ENCODE measurements around the gene FRMD1. TPM values are rescaled to one million over a fixed set of nuclear protein-coding genes. Genes with fewer than 3 reads are reported as not detected.
A peak's percentile ranks its signal among the peaks of the same experiment; 100 is the strongest.

FRMD1 gene
- total RNA-seq, 2 donors from 2014 or later = not detected

DNA sequence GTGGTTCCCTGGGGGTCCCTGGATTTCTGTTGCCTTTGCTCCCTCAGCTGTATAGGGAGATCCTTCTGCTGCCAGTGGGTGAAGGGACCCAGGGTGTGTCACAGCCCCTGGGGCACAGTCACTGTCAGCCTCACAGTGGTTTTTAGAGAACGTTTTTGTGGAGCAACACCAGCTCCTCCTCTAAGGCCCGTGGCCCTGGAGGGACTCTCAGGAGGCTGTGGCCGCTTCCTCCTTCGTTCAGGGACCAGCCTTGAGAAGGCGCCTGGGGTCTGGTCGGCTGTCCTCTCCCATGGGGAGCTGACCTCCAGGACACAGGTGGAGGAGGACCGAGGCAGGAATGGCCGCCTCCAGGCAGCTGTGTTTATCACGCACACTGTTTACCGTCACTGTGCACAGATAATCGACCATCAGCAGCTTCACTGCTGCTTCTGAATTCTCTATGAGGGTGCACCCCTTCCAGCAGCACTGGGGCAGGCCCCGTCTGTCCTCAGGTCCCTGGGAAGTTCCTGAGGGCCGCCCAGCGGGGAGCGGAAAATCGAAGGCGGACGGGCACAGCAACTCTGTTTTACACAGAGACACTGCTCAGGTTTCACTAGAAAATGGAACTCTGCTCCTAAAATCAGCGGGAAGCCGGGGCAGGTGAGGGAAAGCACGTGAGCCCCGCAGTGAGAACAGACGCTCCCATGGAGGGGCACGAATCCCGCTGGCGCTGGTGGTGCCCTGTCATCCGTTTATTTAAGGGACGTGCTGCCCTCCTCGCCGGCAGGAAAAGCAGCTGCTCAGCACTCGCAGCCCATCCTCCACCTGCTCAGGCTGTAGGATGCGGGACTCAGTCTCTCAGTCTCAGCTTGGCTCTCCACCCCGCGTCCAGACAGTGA, 10.4 kb upstream of the FRMD1 start:
- DNase-seq (no peak), ATAC-seq (no peak)
- H3K27me3 ChIP-seq = no peaks in the 10 kb centered on the region
- H3K9me3 ChIP-seq = no peaks in the 10 kb centered on the region
- TF ChIP-seq POLR2A (IDR thresholded peaks at IDR 0.05) = no peak
- TF ChIP-seq, protein P1, sequence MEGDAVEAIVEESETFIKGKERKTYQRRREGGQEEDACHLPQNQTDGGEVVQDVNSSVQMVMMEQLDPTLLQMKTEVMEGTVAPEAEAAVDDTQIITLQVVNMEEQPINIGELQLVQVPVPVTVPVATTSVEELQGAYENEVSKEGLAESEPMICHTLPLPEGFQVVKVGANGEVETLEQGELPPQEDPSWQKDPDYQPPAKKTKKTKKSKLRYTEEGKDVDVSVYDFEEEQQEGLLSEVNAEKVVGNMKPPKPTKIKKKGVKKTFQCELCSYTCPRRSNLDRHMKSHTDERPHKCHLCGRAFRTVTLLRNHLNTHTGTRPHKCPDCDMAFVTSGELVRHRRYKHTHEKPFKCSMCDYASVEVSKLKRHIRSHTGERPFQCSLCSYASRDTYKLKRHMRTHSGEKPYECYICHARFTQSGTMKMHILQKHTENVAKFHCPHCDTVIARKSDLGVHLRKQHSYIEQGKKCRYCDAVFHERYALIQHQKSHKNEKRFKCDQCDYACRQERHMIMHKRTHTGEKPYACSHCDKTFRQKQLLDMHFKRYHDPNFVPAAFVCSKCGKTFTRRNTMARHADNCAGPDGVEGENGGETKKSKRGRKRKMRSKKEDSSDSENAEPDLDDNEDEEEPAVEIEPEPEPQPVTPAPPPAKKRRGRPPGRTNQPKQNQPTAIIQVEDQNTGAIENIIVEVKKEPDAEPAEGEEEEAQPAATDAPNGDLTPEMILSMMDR (IDR thresholded peaks at IDR 0.05) = no peak
- H3K36me3 ChIP-seq (replicated peaks in 1 of 2; ENCODE audit: insufficient read depth in 1 of 2, low read depth in 2 of 2) = no peaks in the 10 kb centered on the region
- no peak overlapping the region for H3K27ac ChIP-seq
- WGBS, 2 donors = 77 to 84% methylated on average over 29 of the region's 34 CpGs
- peaks cover 9% of the 10 kb centered on the region for H3K4me1 ChIP-seq
- no peak overlapping the region for H3K4me3 ChIP-seq
- intact Hi-C loops (cut with DNase I) = no loop called here

- Histone ChIP-seq H3K4me3 (no peak overlapping the region), H3K27me3 (no peaks in the 10 kb centered on the region), H3K4me1 (peaks cover 7% of the 10 kb centered on the region), H3K9me3 (no peaks in the 10 kb centered on the region), H3K36me3 (replicated peaks in 1 of 2; ENCODE audit: insufficient read depth in 1 of 2, low read depth in 2 of 2) (no peaks in the 10 kb centered on the region), H3K27ac (no peak overlapping the region)
- TF ChIP-seq, protein P1 (IDR thresholded peaks at IDR 0.05) = no peak
- TF ChIP-seq POLR2A (IDR thresholded peaks at IDR 0.05) = no peak
- intact Hi-C loops (cut with DNase I) = no loop called here
- ATAC-seq (no peak), DNase-seq (peak in 1 of 4 donors; percentile 20)
- WGBS, 2 donors = 75 to 79% methylated on average over 20 of the region's 20 CpGs
These were observed 9.4 kb upstream of the FRMD1 start for GRCh38 chr6:168088161-168089053.

- H3K27ac ChIP-seq = no peak overlapping the region
- H3K4me1 ChIP-seq = no peaks in the 10 kb centered on the region
- no peaks in the 10 kb centered on the region for H3K9me3 ChIP-seq
- H3K4me3 ChIP-seq = no peak overlapping the region
- DNase-seq (no peak), ATAC-seq (no peak)
- TF ChIP-seq, protein P1 (IDR thresholded peaks at IDR 0.05) = no peak
- TF ChIP-seq POLR2A (IDR thresholded peaks at IDR 0.05) = no peak
- H3K36me3 ChIP-seq (replicated peaks in 1 of 2; ENCODE audit: insufficient read depth in 1 of 2, low read depth in 2 of 2) = no peaks in the 10 kb centered on the region
- WGBS, 2 donors = 79 to 90% methylated on average over 20 to 25 of the region's 25 CpGs
- intact Hi-C loops (cut with DNase I) = no loop called here
- H3K27me3 ChIP-seq = no peaks in the 10 kb centered on the region
These were observed 8.6 kb upstream of the FRMD1 start for GRCh38 chr6:168087436-168088160.

DNA sequence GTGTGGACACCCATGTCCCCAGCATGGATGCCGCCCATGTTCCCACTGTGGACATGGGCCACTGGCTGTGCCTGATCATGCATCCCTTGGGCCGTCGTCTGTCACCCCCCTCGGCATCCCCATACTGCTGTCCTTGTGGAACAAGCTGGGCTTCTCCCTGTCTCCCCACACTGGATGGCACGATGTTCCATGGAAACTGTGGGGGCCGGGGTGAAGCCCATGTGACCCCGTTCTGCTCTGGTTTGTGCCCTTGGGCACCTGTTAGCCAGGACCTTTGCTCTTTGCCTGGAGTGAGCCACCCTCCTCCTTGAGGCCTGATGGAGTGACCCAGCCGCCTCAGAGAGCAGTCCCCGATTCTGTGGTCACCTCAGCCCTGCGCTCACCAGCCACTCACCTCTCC, 7.6 kb upstream of the FRMD1 start:
- ATAC-seq = no peak
- TF ChIP-seq POLR2A (IDR thresholded peaks at IDR 0.05) = no peak
- TF ChIP-seq, protein P1 (IDR thresholded peaks at IDR 0.05) = no peak
- no peak for DNase-seq
- WGBS, 2 donors = 90 to 94% methylated on average over 10 of the region's 10 CpGs
- Histone ChIP-seq H3K27ac (no peak overlapping the region), H3K4me3 (no peak overlapping the region), H3K9me3 (no peaks in the 10 kb centered on the region), H3K4me1 (no peaks in the 10 kb centered on the region), H3K36me3 (replicated peaks in 1 of 2; ENCODE audit: insufficient read depth in 1 of 2, low read depth in 2 of 2) (no peaks in the 10 kb centered on the region), H3K27me3 (no peaks in the 10 kb centered on the region)
- intact Hi-C loops (cut with DNase I) = no loop called here
